Measurements from ENCODE around the gene CNTN6. TPM values are rescaled to one million over a fixed set of nuclear protein-coding genes. Genes with fewer than 3 reads are reported as not detected.

CNTN6 gene
- total RNA-seq, 2 donors from 2014 or later = not detected

DNA sequence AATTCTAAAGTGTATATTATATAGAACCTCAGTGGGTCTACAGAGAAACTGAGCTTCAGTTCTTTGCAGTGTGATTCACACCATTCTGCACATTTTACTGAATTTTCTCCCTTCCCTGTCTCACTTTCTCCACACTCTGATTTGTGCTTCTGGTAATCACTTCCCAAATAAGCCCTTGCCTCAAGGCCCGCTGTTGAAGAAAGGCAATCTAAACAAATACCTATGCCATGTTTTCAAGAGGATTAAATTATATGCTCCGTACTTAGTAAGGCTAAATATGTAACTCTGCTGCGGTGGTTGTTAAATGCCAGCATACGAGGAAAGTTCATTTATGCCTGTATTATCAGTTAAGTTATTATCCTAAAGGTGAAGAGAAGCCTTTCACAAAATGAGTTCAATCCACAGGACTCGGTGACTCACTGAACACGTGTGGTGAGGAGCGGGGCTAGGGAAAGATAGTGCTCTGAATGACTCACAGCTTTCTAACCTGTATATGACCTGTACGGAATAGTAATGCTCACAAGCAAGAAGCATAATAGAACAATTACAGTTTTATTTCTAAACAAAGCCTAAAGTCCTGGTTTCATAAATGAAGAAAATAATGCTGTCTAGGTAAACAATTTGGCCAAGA, 25.1 kb downstream of the CNTN6 start:
- ATAC-seq (ENCODE audit: insufficient number of reproducible peaks, low FRiP score, low read depth) (no peak), DNase-seq (ENCODE audit: low spot score) (no peak)
- TF ChIP-seq, protein P1, sequence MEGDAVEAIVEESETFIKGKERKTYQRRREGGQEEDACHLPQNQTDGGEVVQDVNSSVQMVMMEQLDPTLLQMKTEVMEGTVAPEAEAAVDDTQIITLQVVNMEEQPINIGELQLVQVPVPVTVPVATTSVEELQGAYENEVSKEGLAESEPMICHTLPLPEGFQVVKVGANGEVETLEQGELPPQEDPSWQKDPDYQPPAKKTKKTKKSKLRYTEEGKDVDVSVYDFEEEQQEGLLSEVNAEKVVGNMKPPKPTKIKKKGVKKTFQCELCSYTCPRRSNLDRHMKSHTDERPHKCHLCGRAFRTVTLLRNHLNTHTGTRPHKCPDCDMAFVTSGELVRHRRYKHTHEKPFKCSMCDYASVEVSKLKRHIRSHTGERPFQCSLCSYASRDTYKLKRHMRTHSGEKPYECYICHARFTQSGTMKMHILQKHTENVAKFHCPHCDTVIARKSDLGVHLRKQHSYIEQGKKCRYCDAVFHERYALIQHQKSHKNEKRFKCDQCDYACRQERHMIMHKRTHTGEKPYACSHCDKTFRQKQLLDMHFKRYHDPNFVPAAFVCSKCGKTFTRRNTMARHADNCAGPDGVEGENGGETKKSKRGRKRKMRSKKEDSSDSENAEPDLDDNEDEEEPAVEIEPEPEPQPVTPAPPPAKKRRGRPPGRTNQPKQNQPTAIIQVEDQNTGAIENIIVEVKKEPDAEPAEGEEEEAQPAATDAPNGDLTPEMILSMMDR (IDR thresholded peaks at IDR 0.05) = no peak
- H3K4me1 ChIP-seq (ENCODE audit: control insufficient read depth in 1 of 2, low read depth in 2 of 2) = no peaks in the 10 kb centered on the region
- no peak overlapping the region for H3K4me3 ChIP-seq
- H3K27ac ChIP-seq = no peak overlapping the region
- no peaks in the 10 kb centered on the region for H3K9me3 ChIP-seq
- no peaks in the 10 kb centered on the region for H3K36me3 ChIP-seq
- no peaks in the 10 kb centered on the region for H3K27me3 ChIP-seq (replicated peaks; ENCODE audit: insufficient read depth)

GRCh38 chr3:1131166-1131565, 38.3 kb downstream of the CNTN6 start:
- TF ChIP-seq, protein P1 (IDR thresholded peaks at IDR 0.05) = no peak
- Histone ChIP-seq H3K36me3 (no peaks in the 10 kb centered on the region), H3K9me3 (no peaks in the 10 kb centered on the region), H3K4me3 (no peak overlapping the region), H3K27me3 (replicated peaks; ENCODE audit: insufficient read depth) (no peaks in the 10 kb centered on the region), H3K27ac (no peak overlapping the region), H3K4me1 (ENCODE audit: control insufficient read depth in 1 of 2, low read depth in 2 of 2) (no peaks in the 10 kb centered on the region)
- no peak for DNase-seq (ENCODE audit: low spot score)
- no peak for ATAC-seq (ENCODE audit: insufficient number of reproducible peaks, low FRiP score, low read depth)

DNA sequence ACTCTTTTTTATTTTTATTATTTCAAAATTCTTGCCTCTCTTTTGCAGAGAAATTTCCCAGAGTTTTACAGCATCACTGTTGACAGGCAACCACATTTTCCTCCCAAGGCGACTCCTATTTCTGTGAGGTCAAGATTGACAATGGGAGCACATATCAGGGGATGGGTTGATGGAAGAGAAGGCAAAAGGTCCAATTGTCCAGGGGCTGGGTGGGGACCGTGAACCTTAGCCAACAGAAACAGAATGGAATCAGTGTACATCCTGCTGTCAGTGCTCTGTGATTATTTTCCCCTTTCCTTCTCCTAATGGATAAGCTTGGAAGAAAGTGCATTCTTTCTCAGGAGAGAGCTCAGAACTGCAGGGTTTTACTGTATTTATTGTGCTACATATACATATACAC, 42.4 kb downstream of the CNTN6 start:
- no peak for ATAC-seq (ENCODE audit: insufficient number of reproducible peaks, low FRiP score, low read depth)
- H3K27me3 ChIP-seq (replicated peaks; ENCODE audit: insufficient read depth) = no peaks in the 10 kb centered on the region

GRCh38 chr3:1138036-1138435, 45.2 kb downstream of the CNTN6 start:
- Histone ChIP-seq H3K9me3 (no peaks in the 10 kb centered on the region), H3K27me3 (replicated peaks; ENCODE audit: insufficient read depth) (no peaks in the 10 kb centered on the region), H3K27ac (no peak overlapping the region), H3K4me1 (ENCODE audit: control insufficient read depth in 1 of 2, low read depth in 2 of 2) (no peaks in the 10 kb centered on the region), H3K4me3 (no peak overlapping the region), H3K36me3 (no peaks in the 10 kb centered on the region)
- TF ChIP-seq, protein P1 (IDR thresholded peaks at IDR 0.05) = no peak
- DNase-seq (ENCODE audit: low spot score) (no peak), ATAC-seq (ENCODE audit: insufficient number of reproducible peaks, low FRiP score, low read depth) (no peak)

More for the DNA sequence above, 42.4 kb downstream of the CNTN6 start:
- H3K9me3 ChIP-seq = no peaks in the 10 kb centered on the region
- no peak overlapping the region for H3K4me3 ChIP-seq
- no peak overlapping the region for H3K27ac ChIP-seq
- no peaks in the 10 kb centered on the region for H3K36me3 ChIP-seq
- TF ChIP-seq, protein P1 (IDR thresholded peaks at IDR 0.05) = no peak
- no peaks in the 10 kb centered on the region for H3K4me1 ChIP-seq (ENCODE audit: control insufficient read depth in 1 of 2, low read depth in 2 of 2)
- no peak for DNase-seq (ENCODE audit: low spot score)

- H3K27ac ChIP-seq = no peak overlapping the region
These were observed 46.2 kb downstream of the CNTN6 start for GRCh38 chr3:1139071-1139470.

More at GRCh38 chr3:1139071-1139470, 46.2 kb downstream of the CNTN6 start:
- no peak for DNase-seq (ENCODE audit: low spot score)
- Histone ChIP-seq H3K4me3 (no peak overlapping the region), H3K36me3 (no peaks in the 10 kb centered on the region), H3K4me1 (ENCODE audit: control insufficient read depth in 1 of 2, low read depth in 2 of 2) (no peaks in the 10 kb centered on the region), H3K9me3 (no peaks in the 10 kb centered on the region), H3K27me3 (replicated peaks; ENCODE audit: insufficient read depth) (no peaks in the 10 kb centered on the region)
- TF ChIP-seq, protein P1 (IDR thresholded peaks at IDR 0.05) = no peak
- ATAC-seq (ENCODE audit: insufficient number of reproducible peaks, low FRiP score, low read depth) = no peak
